ENCODE results near the gene INSC.

GRCh38 chr11:15073361-15074205, 41.1 kb upstream of the INSC start, which contains the start of gene CALCB:
- TF ChIP-seq EZH2 (IDR thresholded peaks at IDR 0.05; ENCODE audit: low read length, unreplicated experiment) (no peak), CTCF (conservative IDR thresholded peaks at IDR 0.05; ENCODE audit: low read depth, low read length) (no peak)
